ENCODE data around the gene C16orf82.

Gene C16orf82

GRCh38 chr16:27110524-27110896 lies 43.8 kb downstream of the C16orf82 start:
- H3K36me3 ChIP-seq (ENCODE audit: control insufficient read depth, low read depth, low read length) = no peaks in the 10 kb centered on the region
- H3K27me3 ChIP-seq (ENCODE audit: control insufficient read depth, insufficient read depth, low read length) = peaks cover 6% of the 10 kb centered on the region
- H3K4me1 ChIP-seq (ENCODE audit: control insufficient read depth, low read depth, low read length) = no peaks in the 10 kb centered on the region
- no peaks in the 10 kb centered on the region for H3K9me3 ChIP-seq (ENCODE audit: control insufficient read depth, low read depth, low read length)
- no peak overlapping the region for H3K27ac ChIP-seq (ENCODE audit: low read length)
- H3K9ac ChIP-seq (ENCODE audit: low read length) = no peak overlapping the region
- H3K4me3 ChIP-seq (ENCODE audit: low read length) = peak overlapping the region; percentile 47

GRCh38 chr16:27111486-27111885 lies 44.8 kb downstream of the C16orf82 start:
- H3K9ac ChIP-seq (ENCODE audit: low read length) = no peak overlapping the region
- no peak overlapping the region for H3K27ac ChIP-seq (ENCODE audit: low read length)
- no peaks in the 10 kb centered on the region for H3K36me3 ChIP-seq (ENCODE audit: control insufficient read depth, low read depth, low read length)
- H3K4me3 ChIP-seq (ENCODE audit: low read length) = no peak overlapping the region
- H3K27me3 ChIP-seq (ENCODE audit: control insufficient read depth, insufficient read depth, low read length) = peaks cover 6% of the 10 kb centered on the region
- H3K4me1 ChIP-seq (ENCODE audit: control insufficient read depth, low read depth, low read length) = no peaks in the 10 kb centered on the region
- no peaks in the 10 kb centered on the region for H3K9me3 ChIP-seq (ENCODE audit: control insufficient read depth, low read depth, low read length)

GRCh38 chr16:27112093-27112811 lies 45.5 kb downstream of the C16orf82 start:
- H3K27me3 ChIP-seq (ENCODE audit: control insufficient read depth, insufficient read depth, low read length) = peaks cover 6% of the 10 kb centered on the region
- no peaks in the 10 kb centered on the region for H3K9me3 ChIP-seq (ENCODE audit: control insufficient read depth, low read depth, low read length)
- H3K4me1 ChIP-seq (ENCODE audit: control insufficient read depth, low read depth, low read length) = no peaks in the 10 kb centered on the region
- no peaks in the 10 kb centered on the region for H3K36me3 ChIP-seq (ENCODE audit: control insufficient read depth, low read depth, low read length)
- no peak overlapping the region for H3K4me3 ChIP-seq (ENCODE audit: low read length)
- no peak overlapping the region for H3K27ac ChIP-seq (ENCODE audit: low read length)
- no peak overlapping the region for H3K9ac ChIP-seq (ENCODE audit: low read length)

DNA sequence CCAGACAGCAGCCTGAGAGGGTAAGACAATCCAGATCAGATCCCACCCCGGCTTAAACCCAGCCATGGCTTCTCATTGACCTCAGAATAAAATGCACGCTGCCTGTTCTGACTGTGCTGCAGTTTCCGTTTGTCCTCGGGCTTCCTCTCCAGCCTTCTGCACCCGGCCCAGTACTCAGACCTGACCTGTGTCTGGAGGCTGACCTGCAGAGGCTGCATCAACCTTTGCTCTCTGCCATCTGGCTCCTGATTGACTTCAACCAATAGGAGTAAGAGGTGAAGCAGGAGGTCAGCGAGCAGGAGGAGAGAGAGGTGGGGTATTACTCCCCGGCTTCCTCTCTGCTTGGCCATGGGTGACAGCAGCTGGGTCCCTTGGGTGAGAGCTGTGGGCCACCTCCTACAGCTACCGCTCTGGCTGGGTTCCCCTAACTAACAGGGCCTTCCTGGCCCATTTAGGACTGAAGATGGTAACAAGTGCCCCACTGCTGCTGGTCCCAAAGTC lies 46.7 kb downstream of the C16orf82 start:
- Histone ChIP-seq H3K27me3 (ENCODE audit: control insufficient read depth, insufficient read depth, low read length) (peaks cover 6% of the 10 kb centered on the region), H3K4me3 (ENCODE audit: low read length) (no peak overlapping the region), H3K27ac (ENCODE audit: low read length) (no peak overlapping the region), H3K36me3 (ENCODE audit: control insufficient read depth, low read depth, low read length) (no peaks in the 10 kb centered on the region), H3K9ac (ENCODE audit: low read length) (no peak overlapping the region), H3K9me3 (ENCODE audit: control insufficient read depth, low read depth, low read length) (no peaks in the 10 kb centered on the region), H3K4me1 (ENCODE audit: control insufficient read depth, low read depth, low read length) (no peaks in the 10 kb centered on the region)

DNA sequence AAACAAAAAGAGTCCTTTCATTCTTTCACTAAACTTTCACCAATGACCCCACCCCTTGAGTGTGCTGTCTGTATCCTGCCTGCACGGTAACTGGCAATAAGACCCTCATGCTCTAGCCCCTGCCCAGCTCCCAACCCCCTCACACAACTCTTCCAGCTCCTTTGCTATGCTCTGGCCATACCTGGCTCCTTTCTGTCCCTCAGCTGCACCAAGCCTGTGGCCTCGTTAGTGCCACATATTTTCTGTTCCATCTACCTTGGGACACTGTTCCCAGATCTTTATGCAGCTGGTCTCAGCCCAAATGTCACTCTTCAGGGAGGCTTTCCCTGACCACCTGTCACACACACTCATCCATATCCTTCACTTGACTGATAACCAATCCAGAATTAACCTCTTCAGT lies 47.3 kb downstream of the C16orf82 start:
- H3K36me3 ChIP-seq (ENCODE audit: control insufficient read depth, low read depth, low read length) = no peaks in the 10 kb centered on the region
- H3K27me3 ChIP-seq (ENCODE audit: control insufficient read depth, insufficient read depth, low read length) = peaks cover 4% of the 10 kb centered on the region
- no peak overlapping the region for H3K4me3 ChIP-seq (ENCODE audit: low read length)
- no peaks in the 10 kb centered on the region for H3K4me1 ChIP-seq (ENCODE audit: control insufficient read depth, low read depth, low read length)
- H3K9ac ChIP-seq (ENCODE audit: low read length) = no peak overlapping the region
- no peaks in the 10 kb centered on the region for H3K9me3 ChIP-seq (ENCODE audit: control insufficient read depth, low read depth, low read length)
- H3K27ac ChIP-seq (ENCODE audit: low read length) = no peak overlapping the region

DNA sequence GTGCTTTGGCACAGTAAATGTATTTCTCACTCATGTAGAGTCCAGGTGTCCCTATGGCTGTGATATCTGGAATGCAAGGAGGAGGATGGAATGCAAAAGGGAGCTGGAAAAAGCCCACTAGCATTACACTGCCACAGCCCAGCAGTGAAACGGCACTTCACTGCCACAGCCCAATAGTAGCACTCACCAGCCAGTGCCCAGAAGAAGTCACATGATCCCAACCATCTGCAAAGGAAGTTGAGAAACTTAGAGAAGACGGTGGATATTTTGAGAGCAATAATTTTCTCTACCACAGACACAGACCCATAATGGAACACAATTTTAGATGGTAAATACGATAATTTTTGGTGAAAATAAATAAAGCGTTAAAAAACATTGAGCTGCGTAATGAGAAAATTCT lies 51.8 kb downstream of the C16orf82 start:
- no peak overlapping the region for H3K4me3 ChIP-seq (ENCODE audit: low read length)
- peaks cover 12% of the 10 kb centered on the region for H3K9me3 ChIP-seq (ENCODE audit: control insufficient read depth, low read depth, low read length)
- no peak overlapping the region for H3K27ac ChIP-seq (ENCODE audit: low read length)
- H3K27me3 ChIP-seq (ENCODE audit: control insufficient read depth, insufficient read depth, low read length) = no peaks in the 10 kb centered on the region
- H3K4me1 ChIP-seq (ENCODE audit: control insufficient read depth, low read depth, low read length) = no peaks in the 10 kb centered on the region
- H3K36me3 ChIP-seq (ENCODE audit: control insufficient read depth, low read depth, low read length) = no peaks in the 10 kb centered on the region
- no peak overlapping the region for H3K9ac ChIP-seq (ENCODE audit: low read length)

All from iPS-18a (cell line).